Heart left ventricle (tissue), 16 donors: ENCODE measurements around the gene MKI67. TPM values are rescaled to one million over a fixed set of nuclear protein-coding genes. Genes with fewer than 3 reads are reported as not detected.
A peak's percentile ranks its signal among the peaks of the same experiment; 100 is the strongest.

Source experiments
- ATAC-seq, 4 donors: fragments of 200-7000 bp; cut with Tn5 transposase; one replicate each; pipeline ENCODE4 v1.9.1; 2020 to 2022; ENCODE audit warnings: moderate library complexity in 4 of 4, mild to moderate bottlenecking in 3 of 4, moderate number of reproducible peaks in 1 of 4
- DNase-seq, 5 donors: peaks; one replicate each; pipeline ENCODE4 v3.0.0-alpha.2; 2020
- H3K27ac ChIP-seq, 12 donors: fragments of 200-600 bp; sonication (generic) in 4 of 12; one replicate each; pipeline versions ENCODE4 v1.5.0 to v1.8.0; 2016 to 2022; ENCODE audit warnings: mild to moderate bottlenecking in 2 of 12
- H3K27me3 ChIP-seq, 9 donors: fragments of 200-600 bp; sonication (generic) in 2 of 9; one replicate each; pipeline versions ENCODE4 v1.5.1 to v1.8.0; 2016 to 2022; ENCODE audit warnings: mild to moderate bottlenecking in 3 of 9
- H3K36me3 ChIP-seq, 9 donors: fragments of 200-600 bp; sonication (generic) in 2 of 9; one replicate each; pipeline versions ENCODE4 v1.5.0 to v1.8.0; 2018 to 2022; ENCODE audit warnings: mild to moderate bottlenecking in 2 of 9
- H3K4me1 ChIP-seq, 12 donors: fragments of 200-600 bp; sonication (generic) in 4 of 12; one replicate each; pipeline versions ENCODE4 v1.5.0 to v1.8.0; 2016 to 2022; ENCODE audit warnings: mild to moderate bottlenecking in 3 of 12
- H3K4me3 ChIP-seq, 12 donors: fragments of 200-600 bp; sonication (generic) in 4 of 12; one replicate each; pipeline versions ENCODE4 v1.5.0 to v1.8.0; 2017 to 2022; ENCODE audit warnings: mild to moderate bottlenecking in 9 of 12, moderate library complexity in 4 of 12
- H3K9me3 ChIP-seq, 12 donors: fragments of 200-600 bp; sonication (generic) in 4 of 12; one replicate each; pipeline versions ENCODE4 v1.5.0 to v1.8.0; 2016 to 2022; ENCODE audit warnings: mild to moderate bottlenecking in 1 of 12
- CTCF ChIP-seq, 12 donors: fragments of 200-600 bp; sonication (generic) in 4 of 12; IDR thresholded peaks; one replicate each; pipeline versions ENCODE4 v1.5.0 to v1.8.0; 2018 to 2022; ENCODE audit warnings: antibody characterized with exemption in 12 of 12, mild to moderate bottlenecking in 5 of 12
- POLR2A ChIP-seq, 2 donors: fragments of 450-650 bp; IDR thresholded peaks; one replicate each; pipeline ENCODE4 v1.6.1; 2017; ENCODE audit warnings: antibody characterized with exemption in 2 of 2, mild to moderate bottlenecking in 2 of 2, moderate library complexity in 2 of 2
- WGBS, 4 donors: extraction: QIAGEN DNeasy Blood & Tissue Kit in 2 of 4; methylation state at CpG; one replicate each; pipeline versions ENCODE4 v1.1.5 to v1.1.7; 2013 to 2018; 5-methylcytosine and 5-hydroxymethylcytosine counted together
- intact Hi-C, 10 donors: fragments of 100-400 bp; cut with DNase I; formaldehyde crosslinking; loops; one replicate each; pipeline versions ENCODE4 v1.11.1 to v1.14.2; 2022
- polyA plus RNA-seq, 2 donors: library from polyadenylated mRNA; stranded (reverse); fragments of 200-250 nt; gene quantifications; one replicate each; pipeline ENCODE4 v1.2.3, GENCODE V29; 2013
- total RNA-seq, 9 donors: library from RNA; depleted of rRNA in 2 of 9; stranded (reverse); fragments of >200 nt in 2 of 9; fragmentation: NEBNext Ultra II Directional in 3 of 9; extraction: Animal tissue kit (Norgen Biotek cat#: 25700) in 3 of 9; gene quantifications; one replicate each; pipeline versions ENCODE4 v1.1.0 to v1.2.4, GENCODE V29; 2016 to 2023
- donor health status: ischemic (EF 13 %, LVEDD 7.1; RV severe dilation, severe dysfunction).
- donor health status: healthy with polysubstance abuse.
- donor health status: DM: no; HTN: yes; CAD: no.
- donor health status: DM: no; HTN: no; CAD: no.
- donor health status: ischemic (EF 25% LVEDD 6.9; RV normal size, moderate dysfunction).
- donor health status: ischemic (EF 25% LVEDD 5.7; RV mildly dilated, moderate dysfunction).
- donor health status: healthy.
- donor health status: DM: yes; HTN: yes; CAD: no.
- donor health status: ischemic (EF 35%, LVEDD 5.7; RV mildly dilated, moderate dysfunction).
- donor health status: nonischemic (EF 11% LVEDD 7.7; RV severe dilation, severe dysfunction).
- donor health status: DM: yes; HTN: yes; CAD: no.
- donor health status: PGD.
- donor health status: ischemic (EF 29% LVEDD 5.4; RV normal size, mild dysfunction).
- donor health status: nonischemic (EF 23%, LVEDD 6.1; RV moderate dilation, normal function).

The MKI67 gene
- total and polyA plus RNA-seq, 11 donors, result 0.04 to 27.9 (median 0.52) TPM

GRCh38 chr10:128122931-128123330, 3.3 kb downstream of the MKI67 start:
- 78 to 85% (median 84%) methylated on average over 2 of the region's 2 CpGs for WGBS, 4 donors
- H3K36me3 ChIP-seq, result no peaks in the 10 kb centered on the region
- no peak for DNase-seq
- H3K27me3 ChIP-seq, result peaks cover 6 to 59% (median 15%) of the 10 kb centered on the region in 9 donors
- H3K27ac ChIP-seq, result no peak overlapping the region
- no peak for TF ChIP-seq CTCF (IDR thresholded peaks at IDR 0.05)
- no peak for TF ChIP-seq POLR2A (IDR thresholded peaks at IDR 0.05)
- no peaks in the 10 kb centered on the region for H3K9me3 ChIP-seq
- intact Hi-C loops, result no loop called here
- peaks cover 4 to 35% (median 16%) of the 10 kb centered on the region in 12 donors for H3K4me1 ChIP-seq
- no peak for ATAC-seq
- no peak overlapping the region for H3K4me3 ChIP-seq

- Histone ChIP-seq H3K27me3 (peaks cover 6 to 61% (median 15%) of the 10 kb centered on the region in 9 donors), H3K4me3 (no peak overlapping the region), H3K27ac (no peak overlapping the region), H3K4me1 (peaks cover 4 to 32% (median 16%) of the 10 kb centered on the region in 12 donors), H3K9me3 (no peaks in the 10 kb centered on the region), H3K36me3 (no peaks in the 10 kb centered on the region)
- TF ChIP-seq POLR2A (IDR thresholded peaks at IDR 0.05), result no peak
- no peak for TF ChIP-seq CTCF (IDR thresholded peaks at IDR 0.05)
- intact Hi-C loops, result no loop called here
- DNase-seq (no peak), ATAC-seq (no peak)
- 91 to 94% (median 92%) methylated on average over 5 of the region's 5 CpGs for WGBS, 4 donors
Measured at GRCh38 chr10:128121750-128122412, 4.3 kb downstream of the MKI67 start.

GRCh38 chr10:128116851-128117615, 9.2 kb downstream of the MKI67 start:
- no peak overlapping the region for H3K27ac ChIP-seq
- H3K4me3 ChIP-seq, result no peak overlapping the region
- DNase-seq, result no peak
- H3K27me3 ChIP-seq, result peaks cover 0 to 21% (median 0%) of the 10 kb centered on the region in 9 donors
- H3K4me1 ChIP-seq, result no peaks in the 10 kb centered on the region
- no peak for ATAC-seq
- intact Hi-C loops, result no loop called here
- peak in 1 of 12 donors; percentile 9 for TF ChIP-seq CTCF (IDR thresholded peaks at IDR 0.05)
- TF ChIP-seq POLR2A (IDR thresholded peaks at IDR 0.05), result no peak
- H3K36me3 ChIP-seq, result peaks cover 0 to 8% (median 0%) of the 10 kb centered on the region in 9 donors
- WGBS, 4 donors, result 86 to 93% (median 91%) methylated on average over 13 of the region's 13 CpGs
- H3K9me3 ChIP-seq, result no peaks in the 10 kb centered on the region

- Histone ChIP-seq H3K4me1 (no peaks in the 10 kb centered on the region), H3K4me3 (no peak overlapping the region), H3K9me3 (no peaks in the 10 kb centered on the region), H3K27ac (no peak overlapping the region), H3K27me3 (peaks cover 0 to 15% (median 0%) of the 10 kb centered on the region in 9 donors), H3K36me3 (peaks cover 0 to 15% (median 0%) of the 10 kb centered on the region in 9 donors)
- intact Hi-C loops, result no loop called here
- ATAC-seq (no peak), DNase-seq (no peak)
- TF ChIP-seq CTCF (IDR thresholded peaks at IDR 0.05), result no peak
- TF ChIP-seq POLR2A (IDR thresholded peaks at IDR 0.05), result no peak
- WGBS, 4 donors, result 79 to 87% (median 86%) methylated on average over 4 of the region's 4 CpGs
Measured at GRCh38 chr10:128116187-128116586, 10.0 kb downstream of the MKI67 start.
